Dendritic cell treated with granulocyte-macrophage colony-stimulating factor and Interleukin-4, amounts not matched to agents 40 ng/mL and 50 ng/mL, for 4 days (primary cell): ENCODE data around the gene CLCF1.
"Not testable (repeated sequence)": the region's sequence is repeated elsewhere in the genome, so short reads cannot be mapped to it uniquely, and the experiment has no call there.

Source experiments
- H3K27ac Mint-ChIP-seq: one replicate; pipeline ENCODE4 v1.8.0; 2022; ENCODE audit warnings: mild to moderate bottlenecking, mixed read lengths
- H3K27me3 Mint-ChIP-seq: one replicate; pipeline ENCODE4 v1.8.0; 2022; ENCODE audit warnings: mild to moderate bottlenecking, mixed read lengths
- H3K36me3 Mint-ChIP-seq: one replicate; pipeline ENCODE4 v1.8.0; 2022; ENCODE audit warnings: low read depth, mixed read lengths
- H3K4me1 Mint-ChIP-seq: one replicate; pipeline ENCODE4 v1.8.0; 2022; ENCODE audit warnings: low read depth, mixed read lengths
- H3K4me3 Mint-ChIP-seq: one replicate; pipeline ENCODE4 v1.8.0; 2022; ENCODE audit warnings: mild to moderate bottlenecking, moderate library complexity, mixed read lengths
- H3K9me3 Mint-ChIP-seq: one replicate; pipeline ENCODE4 v1.8.0; 2022; ENCODE audit warnings: mixed read lengths
- intact Hi-C: fragments of 100-400 bp; cut with micrococcal nuclease; formaldehyde crosslinking; loops from one replicate; pipeline ENCODE4 v1.15.0; 2022

CLCF1 gene

GRCh38 chr11:67404515-67405195, 31.3 kb upstream of the CLCF1 start:
- Mint-ChIP-seq H3K4me1 (peaks cover 84% of the 10 kb centered on the region), H3K27ac (peak overlapping the region; percentile 82), H3K27me3 (no peaks in the 10 kb centered on the region), H3K4me3 (peak overlapping the region; percentile 72), H3K36me3 (peaks cover 12% of the 10 kb centered on the region), H3K9me3 (no peaks in the 10 kb centered on the region)
- intact Hi-C loops = no loop called here

- H3K27me3 Mint-ChIP-seq, H3K9me3 Mint-ChIP-seq: not testable (repeated sequence)
- peaks cover 87% of the 10 kb centered on the region for H3K4me1 Mint-ChIP-seq
- intact Hi-C loops = loop anchor here (2.0 kb wide), 1 partner anchor 18 kb away; no protein-coding TSS in a partner anchor
- H3K27ac Mint-ChIP-seq = peak overlapping the region; percentile 82
- peaks cover 28% of the 10 kb centered on the region for H3K36me3 Mint-ChIP-seq
- peak overlapping the region; percentile 72 for H3K4me3 Mint-ChIP-seq
Measured at GRCh38 chr11:67403085-67403484, 29.7 kb upstream of the CLCF1 start.

DNA sequence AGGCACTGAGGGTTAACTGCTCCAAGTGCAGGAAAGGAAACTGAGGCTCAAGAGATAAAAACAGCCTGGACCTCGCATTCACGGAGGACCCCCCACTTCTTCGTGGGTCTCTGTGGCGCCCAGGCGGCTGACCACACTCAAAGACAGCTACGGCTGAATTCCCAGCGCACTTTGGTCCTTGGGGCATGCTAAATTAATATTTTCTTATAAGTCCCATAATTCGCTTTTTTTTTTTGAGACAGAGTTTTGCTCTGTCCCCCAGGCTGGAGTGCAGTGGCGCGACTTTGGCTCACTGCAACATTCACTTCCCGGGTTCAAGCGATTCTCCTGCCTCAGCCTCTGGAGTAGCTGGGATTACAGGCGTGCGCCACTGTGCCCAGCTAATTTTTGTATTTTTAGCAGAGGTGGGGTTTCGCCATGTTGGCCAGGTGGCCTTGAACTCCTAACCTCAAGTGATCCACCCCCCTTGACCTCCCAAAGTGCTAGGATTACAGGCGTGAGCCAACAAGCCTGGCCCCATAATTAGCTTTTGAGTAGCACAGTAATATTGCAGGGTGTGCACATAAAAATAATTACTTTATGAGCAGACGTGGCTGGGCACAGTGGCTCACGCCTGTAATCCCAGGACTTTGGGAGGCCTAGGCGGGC, 28.9 kb upstream of the CLCF1 start:
- H3K27ac Mint-ChIP-seq = peak overlapping the region; percentile 82
- not testable (repeated sequence) for H3K9me3 Mint-ChIP-seq, H3K27me3 Mint-ChIP-seq
- peaks cover 87% of the 10 kb centered on the region for H3K4me1 Mint-ChIP-seq
- peak overlapping the region; percentile 50 for H3K4me3 Mint-ChIP-seq
- peaks cover 35% of the 10 kb centered on the region for H3K36me3 Mint-ChIP-seq
- intact Hi-C loops = loop anchor here (2.0 kb wide), 1 partner anchor 18 kb away; no protein-coding TSS in a partner anchor

DNA sequence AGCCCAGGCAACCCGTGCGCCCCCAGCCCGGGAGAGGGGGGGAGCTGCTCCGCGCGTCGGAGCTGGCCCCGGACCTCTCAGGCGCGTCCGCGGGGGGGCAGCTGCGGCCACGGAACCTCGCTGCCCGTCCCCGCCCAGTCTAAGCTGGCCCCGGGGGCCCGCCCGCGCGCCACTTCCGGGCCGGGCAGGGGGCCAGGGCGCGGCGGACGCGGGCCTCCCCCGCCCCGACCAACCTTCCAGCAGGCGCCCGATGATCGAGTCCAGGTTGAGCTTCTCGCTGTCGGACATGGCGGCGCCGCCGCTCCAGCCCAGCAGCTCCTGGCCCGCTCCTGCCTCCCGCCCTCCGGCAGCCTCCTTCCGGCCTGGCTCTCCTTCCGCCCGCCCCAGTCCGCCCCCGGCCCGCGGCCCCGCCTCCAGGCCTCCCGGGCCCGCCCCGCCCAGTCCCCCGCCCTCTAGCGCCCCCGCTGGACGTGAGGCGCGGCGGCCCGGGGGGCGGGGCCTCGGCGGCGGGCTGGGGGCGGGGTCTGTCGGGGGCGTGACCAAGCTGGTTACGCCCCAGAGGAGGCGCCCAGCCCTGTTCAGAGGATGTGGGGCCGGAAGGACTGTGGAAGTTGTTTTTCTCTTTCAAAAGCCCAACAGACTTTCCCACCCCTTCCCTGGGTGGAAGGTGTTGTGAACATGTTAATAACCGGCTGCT, 28.2 kb upstream of the CLCF1 start, which contains the start of gene PPP1CA:
Gene PPP1CA (minus strand): TSS at position 364 of the 697 bp plus-strand sequence. CDS start 76 bp downstream, at position 288.
- Mint-ChIP-seq H3K27ac (peak within 1 kb of the TSS; percentile 82), H3K27me3 (no peaks in the 10 kb centered on the region), H3K4me3 (peak within 1 kb of the TSS; percentile 80), H3K36me3 (peaks cover 42% of the 10 kb centered on the region), H3K9me3 (no peaks in the 10 kb centered on the region), H3K4me1 (peaks cover 87% of the 10 kb centered on the region)
- intact Hi-C loops = loop anchor here (1.0 to 2.0 kb wide), 3 partner anchors 19 to 107 kb away; partner anchors contain the start of genes CDK2AP2 and TMEM134

GRCh38 chr11:67400942-67401494, 27.6 kb upstream of the CLCF1 start:
- H3K27ac Mint-ChIP-seq = peak overlapping the region; percentile 82
- H3K4me1 Mint-ChIP-seq = peaks cover 87% of the 10 kb centered on the region
- peak overlapping the region; percentile 80 for H3K4me3 Mint-ChIP-seq
- intact Hi-C loops = loop anchor here (1.0 to 2.0 kb wide), 2 partner anchors 68 to 107 kb away; partner anchors contain the start of genes CDK2AP2 and TMEM134
- no peaks in the 10 kb centered on the region for H3K27me3 Mint-ChIP-seq
- H3K9me3 Mint-ChIP-seq = no peaks in the 10 kb centered on the region
- H3K36me3 Mint-ChIP-seq = peaks cover 48% of the 10 kb centered on the region

DNA sequence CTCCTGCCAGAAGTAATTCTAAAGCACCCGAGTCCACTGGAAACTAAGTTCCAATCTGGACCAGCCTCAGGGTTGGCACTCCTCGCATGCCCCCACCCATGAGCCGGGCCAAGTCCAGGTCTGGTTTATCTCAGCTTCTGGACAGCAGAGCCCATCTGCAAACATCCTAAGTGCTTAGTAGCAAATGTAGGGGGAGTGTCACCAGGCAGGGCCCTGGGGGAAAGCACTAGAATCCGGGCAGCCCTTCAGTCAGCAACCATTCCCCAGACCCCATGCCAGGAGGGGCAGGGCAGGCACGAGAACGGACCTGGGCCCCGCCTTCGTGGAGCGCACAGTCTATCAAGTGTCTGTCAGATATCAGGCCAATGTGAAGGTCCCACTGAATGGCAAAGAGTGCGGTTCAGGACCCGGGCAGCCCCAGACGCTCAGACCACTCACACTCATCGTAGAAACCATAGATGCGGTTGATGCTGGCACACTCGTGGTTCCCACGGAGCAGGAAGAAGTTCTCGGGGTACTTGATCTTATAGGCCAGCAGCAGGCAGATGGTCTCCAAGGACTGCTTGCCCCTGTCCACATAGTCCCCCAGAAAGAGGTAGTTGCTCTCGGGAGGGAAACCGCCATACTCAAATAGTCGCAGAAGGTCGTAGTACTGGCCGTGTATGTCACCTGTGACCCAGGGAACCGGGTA, 27.0 kb upstream of the CLCF1 start:
- no peaks in the 10 kb centered on the region for H3K9me3 Mint-ChIP-seq
- no peaks in the 10 kb centered on the region for H3K27me3 Mint-ChIP-seq
- H3K36me3 Mint-ChIP-seq = peaks cover 55% of the 10 kb centered on the region
- intact Hi-C loops = loop anchor here (2.0 kb wide), 1 partner anchor 68 kb away; the partner anchor contains the start of gene TMEM134
- H3K27ac Mint-ChIP-seq = peak overlapping the region; percentile 82
- peak overlapping the region; percentile 80 for H3K4me3 Mint-ChIP-seq
- H3K4me1 Mint-ChIP-seq = peaks cover 82% of the 10 kb centered on the region

DNA sequence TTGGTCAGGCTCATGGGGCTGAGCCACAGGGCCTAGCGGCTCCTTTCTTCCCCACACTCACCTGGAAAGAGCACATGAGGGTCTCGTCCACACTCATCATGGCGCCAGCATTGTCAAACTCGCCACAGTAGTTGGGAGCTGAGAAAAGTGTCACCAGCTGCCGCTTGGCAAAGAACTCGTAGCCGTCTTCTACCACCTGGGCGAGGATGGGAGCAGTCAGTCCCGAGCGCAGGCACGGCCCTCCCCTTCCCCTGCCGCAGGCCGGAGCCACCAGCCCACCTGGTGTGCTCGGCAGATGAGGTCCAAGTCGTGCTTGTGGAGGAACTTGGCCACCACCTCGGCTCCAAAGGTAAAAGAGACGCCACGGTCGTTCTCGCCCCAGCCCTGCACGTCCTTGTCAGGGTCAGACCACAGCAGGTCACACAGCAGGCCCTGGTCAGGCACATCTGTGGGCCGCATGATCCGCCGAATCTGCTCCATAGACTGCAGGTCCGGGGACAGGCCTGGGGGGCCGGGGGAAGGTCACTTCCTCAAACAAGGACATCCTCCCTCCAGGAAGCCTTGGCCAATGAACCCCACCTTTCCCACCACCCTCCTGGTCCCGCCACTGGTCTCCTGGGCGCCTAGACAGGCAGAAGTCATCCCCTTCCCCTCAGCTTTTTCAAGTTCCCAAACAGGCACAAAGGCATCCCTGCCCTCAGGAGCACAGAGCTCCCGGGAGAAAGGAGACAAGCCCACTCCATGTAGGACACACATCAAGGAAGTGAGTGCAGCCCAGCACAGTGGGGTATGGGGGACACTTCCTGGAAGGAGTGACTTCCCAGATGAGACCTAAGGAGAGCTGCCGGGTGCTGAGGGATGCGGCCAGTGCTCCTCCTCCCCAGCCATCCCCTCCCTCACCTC, 25.5 kb upstream of the CLCF1 start:
- H3K36me3 Mint-ChIP-seq = peaks cover 67% of the 10 kb centered on the region
- no peaks in the 10 kb centered on the region for H3K9me3 Mint-ChIP-seq
- no peaks in the 10 kb centered on the region for H3K27me3 Mint-ChIP-seq
- H3K4me1 Mint-ChIP-seq = peaks cover 70% of the 10 kb centered on the region
- H3K27ac Mint-ChIP-seq = no peak overlapping the region
- H3K4me3 Mint-ChIP-seq = no peak overlapping the region
- intact Hi-C loops = no loop called here

GRCh38 chr11:67397986-67398660, 24.7 kb upstream of the CLCF1 start:
- no peak overlapping the region for H3K27ac Mint-ChIP-seq
- no peak overlapping the region for H3K4me3 Mint-ChIP-seq
- no peaks in the 10 kb centered on the region for H3K9me3 Mint-ChIP-seq
- H3K27me3 Mint-ChIP-seq = no peaks in the 10 kb centered on the region
- intact Hi-C loops = no loop called here
- peaks cover 75% of the 10 kb centered on the region for H3K36me3 Mint-ChIP-seq
- H3K4me1 Mint-ChIP-seq = peaks cover 70% of the 10 kb centered on the region

- intact Hi-C loops = no loop called here
- H3K4me1 Mint-ChIP-seq = peaks cover 72% of the 10 kb centered on the region
- no peaks in the 10 kb centered on the region for H3K27me3 Mint-ChIP-seq
- H3K4me3 Mint-ChIP-seq = no peak overlapping the region
- H3K36me3 Mint-ChIP-seq = peaks cover 78% of the 10 kb centered on the region
- no peak overlapping the region for H3K27ac Mint-ChIP-seq
- H3K9me3 Mint-ChIP-seq = no peaks in the 10 kb centered on the region
Measured at GRCh38 chr11:67397536-67397935, 24.1 kb upstream of the CLCF1 start.

GRCh38 chr11:67396587-67397389, 23.4 kb upstream of the CLCF1 start:
- H3K9me3 Mint-ChIP-seq = no peaks in the 10 kb centered on the region
- intact Hi-C loops = no loop called here
- H3K27me3 Mint-ChIP-seq = no peaks in the 10 kb centered on the region
- H3K4me3 Mint-ChIP-seq = no peak overlapping the region
- peaks cover 70% of the 10 kb centered on the region for H3K4me1 Mint-ChIP-seq
- peaks cover 85% of the 10 kb centered on the region for H3K36me3 Mint-ChIP-seq
- peak overlapping the region; percentile 22 for H3K27ac Mint-ChIP-seq

GRCh38 chr11:67396259-67396581, 22.8 kb upstream of the CLCF1 start:
- H3K4me3 Mint-ChIP-seq = no peak overlapping the region
- H3K27me3 Mint-ChIP-seq = no peaks in the 10 kb centered on the region
- H3K9me3 Mint-ChIP-seq = no peaks in the 10 kb centered on the region
- H3K27ac Mint-ChIP-seq = peak overlapping the region; percentile 22
- H3K4me1 Mint-ChIP-seq = peaks cover 71% of the 10 kb centered on the region
- intact Hi-C loops = no loop called here
- H3K36me3 Mint-ChIP-seq = peaks cover 90% of the 10 kb centered on the region
